GM06990 (cell line): Measurements from ENCODE around the gene ANK3.

Source experiments
- DNase-seq: peaks from one replicate; pipeline ENCODE4 v3.0.0-alpha.2; 2011; ENCODE audit not compliant: insufficient read length; ENCODE audit errors: extremely low read depth
- H3K27me3 ChIP-seq: replicated peaks from 2 replicates; pipeline ENCODE4 v1.6.0; 2011; ENCODE audit warnings: low read length; ENCODE audit not compliant: control insufficient read depth, insufficient read depth
- H3K36me3 ChIP-seq: 2 replicates; pipeline ENCODE4 v1.5.1; 2011; ENCODE audit warnings: low read length; ENCODE audit not compliant: control insufficient read depth, insufficient read depth
- H3K4me3 ChIP-seq: replicated peaks from 2 replicates; pipeline ENCODE4 v1.5.1; 2011; ENCODE audit warnings: low read depth, mild to moderate bottlenecking, control low read depth, low read length
- TF ChIP-seq, protein P1 (sequence below): IDR thresholded peaks from 2 replicates; pipeline ENCODE4 v1.5.1; 2011; ENCODE audit warnings: low read length, control low read depth, mild to moderate bottlenecking, inconsistent platforms; ENCODE audit not compliant: insufficient read depth, poor library complexity, severe bottlenecking

ANK3 gene

DNA sequence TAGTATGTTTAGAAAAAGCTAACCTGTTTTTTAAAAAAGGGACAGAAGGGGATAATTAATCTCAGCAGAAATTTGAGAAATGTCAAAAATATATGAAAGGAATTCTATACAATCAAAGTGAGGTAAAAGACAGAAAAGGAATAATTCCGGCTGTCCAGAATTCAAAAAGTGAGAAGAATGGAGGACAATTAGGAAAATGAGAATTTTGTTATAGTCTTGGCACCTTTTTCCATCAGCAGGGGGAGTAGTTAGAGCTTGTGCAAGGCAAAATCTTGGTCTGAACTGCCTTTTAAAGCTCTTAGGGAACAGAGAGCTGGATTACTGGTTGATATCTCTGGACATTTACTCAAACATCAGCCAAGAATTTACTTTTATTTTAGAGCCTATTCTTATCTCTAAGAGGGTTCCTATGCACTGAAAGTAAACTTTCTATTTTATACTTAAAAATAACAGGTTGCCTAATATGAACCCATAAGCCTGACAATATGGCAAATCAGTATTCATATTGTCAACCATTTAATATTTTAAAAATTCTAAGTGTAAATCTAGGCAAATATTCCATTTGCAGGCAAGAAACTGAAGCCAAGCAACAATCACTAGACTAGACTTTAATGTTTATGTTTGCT is 185.6 kb downstream of the ANK3 start:
- H3K27me3 ChIP-seq = no peaks in the 10 kb centered on the region; the same call in none of the 2 replicates
- TF ChIP-seq, protein P1, sequence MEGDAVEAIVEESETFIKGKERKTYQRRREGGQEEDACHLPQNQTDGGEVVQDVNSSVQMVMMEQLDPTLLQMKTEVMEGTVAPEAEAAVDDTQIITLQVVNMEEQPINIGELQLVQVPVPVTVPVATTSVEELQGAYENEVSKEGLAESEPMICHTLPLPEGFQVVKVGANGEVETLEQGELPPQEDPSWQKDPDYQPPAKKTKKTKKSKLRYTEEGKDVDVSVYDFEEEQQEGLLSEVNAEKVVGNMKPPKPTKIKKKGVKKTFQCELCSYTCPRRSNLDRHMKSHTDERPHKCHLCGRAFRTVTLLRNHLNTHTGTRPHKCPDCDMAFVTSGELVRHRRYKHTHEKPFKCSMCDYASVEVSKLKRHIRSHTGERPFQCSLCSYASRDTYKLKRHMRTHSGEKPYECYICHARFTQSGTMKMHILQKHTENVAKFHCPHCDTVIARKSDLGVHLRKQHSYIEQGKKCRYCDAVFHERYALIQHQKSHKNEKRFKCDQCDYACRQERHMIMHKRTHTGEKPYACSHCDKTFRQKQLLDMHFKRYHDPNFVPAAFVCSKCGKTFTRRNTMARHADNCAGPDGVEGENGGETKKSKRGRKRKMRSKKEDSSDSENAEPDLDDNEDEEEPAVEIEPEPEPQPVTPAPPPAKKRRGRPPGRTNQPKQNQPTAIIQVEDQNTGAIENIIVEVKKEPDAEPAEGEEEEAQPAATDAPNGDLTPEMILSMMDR = peak; percentile 61
- H3K36me3 ChIP-seq = no peaks in the 10 kb centered on the region
- no peak for DNase-seq
- no peak overlapping the region for H3K4me3 ChIP-seq

DNA sequence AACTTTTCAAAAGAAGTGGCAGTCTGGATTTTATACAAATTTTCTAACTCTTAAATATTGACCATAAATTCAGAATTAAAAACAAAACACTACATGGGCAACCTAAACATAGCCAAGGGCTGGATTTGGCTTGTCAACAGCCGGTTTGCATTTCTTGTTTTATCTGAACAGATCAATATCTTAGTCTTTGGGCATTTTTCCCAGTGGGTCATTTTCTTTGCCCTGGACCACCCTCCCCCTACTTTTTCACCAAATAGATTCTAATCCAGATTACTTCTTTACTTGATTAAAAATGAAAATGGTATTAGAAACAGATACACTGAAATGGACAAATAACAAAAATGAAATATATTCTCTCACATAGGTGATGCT is 189.0 kb downstream of the ANK3 start:
- Histone ChIP-seq H3K27me3 (no peaks in the 10 kb centered on the region; the same call in 1 of the 2 replicates), H3K36me3 (no peaks in the 10 kb centered on the region), H3K4me3 (no peak overlapping the region)
- DNase-seq = no peak
- TF ChIP-seq, protein P1 = no peak

DNA sequence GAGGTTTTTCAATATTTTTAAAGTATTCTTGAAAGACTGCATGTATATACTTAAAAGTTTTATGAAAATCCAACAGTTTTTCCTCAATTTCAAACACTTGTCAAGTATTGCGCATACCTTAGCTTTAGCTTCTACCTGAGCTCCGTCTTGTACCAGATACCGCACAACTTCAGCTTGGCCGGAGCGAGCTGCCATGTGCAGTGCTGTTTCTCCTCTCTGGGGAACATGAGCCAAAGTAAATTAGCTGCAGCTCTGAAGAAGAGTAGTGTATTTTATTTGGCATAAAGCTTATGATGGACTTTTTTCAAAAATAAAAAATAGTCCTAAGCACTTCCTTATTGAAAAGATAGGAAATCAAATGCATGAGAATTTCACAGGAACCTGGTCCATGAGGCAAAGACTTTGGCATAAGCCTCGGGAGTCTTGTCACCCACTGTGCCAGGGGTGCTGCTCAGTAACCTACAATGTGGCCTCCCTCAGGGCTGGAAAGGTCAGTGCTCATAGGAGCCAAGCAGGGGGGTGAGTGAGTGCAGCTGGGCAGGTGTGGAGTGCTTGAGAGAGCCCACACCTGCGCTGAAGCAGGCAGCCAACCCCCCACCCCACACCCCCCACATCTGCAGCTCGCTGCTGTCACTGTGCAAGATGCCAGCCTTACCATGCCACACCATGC is 189.5 kb downstream of the ANK3 start:
- no peaks in the 10 kb centered on the region for H3K36me3 ChIP-seq
- DNase-seq = no peak
- TF ChIP-seq, protein P1 = no peak
- no peak overlapping the region for H3K4me3 ChIP-seq
- no peaks in the 10 kb centered on the region; the same call in 1 of the 2 replicates for H3K27me3 ChIP-seq

DNA sequence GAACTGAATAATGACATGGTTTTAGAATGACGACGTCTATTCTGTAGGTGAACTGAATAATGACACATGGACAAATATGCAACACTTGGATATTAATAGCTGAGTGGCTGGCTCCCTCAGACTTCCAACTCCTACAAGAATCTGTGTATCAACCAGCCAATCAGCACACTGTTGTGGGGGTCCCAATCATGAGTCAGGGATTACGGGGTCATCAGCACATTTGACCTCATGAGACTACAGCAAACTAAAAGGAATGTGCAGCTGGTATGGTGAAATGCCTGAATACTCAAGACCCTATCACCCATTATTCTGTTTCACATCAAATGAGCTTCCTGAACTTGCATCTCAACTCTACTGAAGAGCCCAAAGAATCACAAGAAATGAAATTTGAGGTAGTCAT is 192.5 kb downstream of the ANK3 start:
- no peak for DNase-seq
- Histone ChIP-seq H3K27me3 (no peaks in the 10 kb centered on the region; the same call in 1 of the 2 replicates), H3K36me3 (no peaks in the 10 kb centered on the region), H3K4me3 (no peak overlapping the region)
- TF ChIP-seq, protein P1 = no peak

DNA sequence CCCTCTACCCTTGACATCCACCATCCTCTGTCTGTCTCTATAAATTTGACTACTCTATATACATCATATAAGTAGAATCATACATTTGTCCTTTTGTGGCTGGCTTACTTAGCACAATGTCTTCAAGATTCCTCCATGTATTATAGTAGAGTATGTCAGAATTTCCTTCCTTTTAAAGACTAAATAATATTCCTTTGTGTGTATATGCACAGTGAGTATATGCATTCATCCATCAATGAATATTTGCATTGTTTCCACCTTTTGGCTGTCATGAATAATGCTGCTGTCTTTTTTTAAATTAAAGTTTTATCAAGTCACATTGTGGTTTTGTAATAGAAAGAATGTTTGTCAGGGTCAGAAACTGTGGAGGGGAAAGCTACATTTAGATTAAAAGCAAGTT is 195.3 kb downstream of the ANK3 start:
- TF ChIP-seq, protein P1 = no peak
- Histone ChIP-seq H3K27me3 (no peaks in the 10 kb centered on the region), H3K36me3 (no peaks in the 10 kb centered on the region), H3K4me3 (no peak overlapping the region)
- DNase-seq = no peak
